Measurements from ENCODE around the gene NOTCH1. TPM values are rescaled to one million over a fixed set of nuclear protein-coding genes. Genes with fewer than 3 reads are reported as not detected.

Gene NOTCH1
- polyA plus RNA-seq, 3 donors from 2014 or later, result 0.98 to 22.8 (median 4.3) TPM

- Mint-ChIP-seq H3K4me3 (no peak overlapping the region), H3K27ac (peak overlapping the region in 1 of 6 donors; percentile 50)
- no peak for DNase-seq
Observed at GRCh38 chr9:136552117-136552703, 6.4 kb upstream of the NOTCH1 start.

GRCh38 chr9:136551401-136552116, 5.7 kb upstream of the NOTCH1 start:
- Mint-ChIP-seq H3K9me3 (no peaks in the 10 kb centered on the region), H3K4me1 (peaks cover 5 to 7% of the 10 kb centered on the region in 2 donors), H3K36me3 (no peaks in the 10 kb centered on the region), H3K27me3 (ENCODE audit: low read depth in 3 of 3) (peaks cover 1 to 7% (median 3%) of the 10 kb centered on the region in 3 donors), H3K27ac (no peak overlapping the region), H3K4me3 (no peak overlapping the region)
- DNase-seq, result no peak

More at GRCh38 chr9:136552117-136552703, 6.4 kb upstream of the NOTCH1 start:
- Mint-ChIP-seq H3K9me3 (no peaks in the 10 kb centered on the region), H3K36me3 (no peaks in the 10 kb centered on the region), H3K27me3 (ENCODE audit: low read depth in 3 of 3) (peaks cover 0 to 7% (median 0%) of the 10 kb centered on the region in 3 donors), H3K4me1 (peaks cover under 1% of the 10 kb centered on the region in 2 donors)

DNA sequence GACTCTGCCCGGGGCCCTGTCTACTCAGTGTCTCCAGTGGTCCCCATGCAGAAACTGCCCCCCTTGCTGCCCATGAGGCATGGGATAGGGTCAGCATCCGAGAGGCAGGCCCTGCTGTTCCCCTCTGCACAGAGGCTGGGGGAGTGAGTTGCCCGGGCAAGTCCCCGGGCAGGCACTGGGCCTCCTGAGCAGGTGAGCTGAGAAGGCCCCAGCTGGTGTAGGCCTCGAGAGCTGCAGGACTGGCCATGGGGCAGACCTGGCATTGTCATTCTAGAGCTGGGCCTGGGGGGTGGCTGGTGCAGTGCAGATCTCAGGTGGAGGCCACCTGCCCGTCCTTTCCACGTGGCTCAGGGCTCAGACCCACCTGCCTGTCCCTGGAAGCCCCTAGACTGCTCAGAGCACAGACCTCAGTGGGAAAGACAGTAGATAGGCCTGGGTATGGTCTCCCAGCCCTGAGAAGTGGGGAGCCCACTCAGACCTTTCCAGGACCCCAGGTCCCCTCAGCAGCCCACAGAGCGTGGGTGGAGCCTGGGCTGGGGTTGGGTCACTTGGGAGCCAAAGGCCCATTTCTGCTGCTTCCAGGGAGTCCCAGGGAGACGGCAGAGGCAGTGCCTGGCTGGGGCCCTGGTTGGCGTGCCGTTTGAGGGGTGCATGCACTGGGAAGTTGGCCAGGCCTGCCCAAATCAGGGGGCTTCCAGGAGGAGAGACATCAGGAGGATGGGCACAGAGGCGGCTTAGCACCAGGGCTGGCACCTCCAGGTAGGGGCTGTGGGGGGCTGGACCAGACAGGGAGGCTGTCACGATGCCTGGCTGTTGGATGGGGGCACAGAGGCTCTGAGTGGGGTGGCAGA, 4.8 kb upstream of the NOTCH1 start:
- Mint-ChIP-seq H3K9me3 (no peaks in the 10 kb centered on the region), H3K36me3 (no peaks in the 10 kb centered on the region), H3K27ac (no peak overlapping the region), H3K27me3 (ENCODE audit: low read depth in 3 of 3) (peaks cover 3% of the 10 kb centered on the region in 3 donors), H3K4me1 (peaks cover 5 to 7% of the 10 kb centered on the region in 2 donors), H3K4me3 (no peak overlapping the region)
- no peak for DNase-seq

- Mint-ChIP-seq H3K27ac (no peak overlapping the region), H3K9me3 (no peaks in the 10 kb centered on the region), H3K4me1 (peaks cover 8 to 10% of the 10 kb centered on the region in 2 donors), H3K27me3 (ENCODE audit: low read depth in 3 of 3) (peaks cover 3% of the 10 kb centered on the region in 3 donors), H3K4me3 (peak overlapping the region in 1 of 5 donors; percentile 50), H3K36me3 (no peaks in the 10 kb centered on the region)
- no peak for DNase-seq
Observed at GRCh38 chr9:136549010-136549980, 3.4 kb upstream of the NOTCH1 start.

GRCh38 chr9:136547508-136548215, 1.8 kb upstream of the NOTCH1 start:
- Mint-ChIP-seq H3K9me3 (no peaks in the 10 kb centered on the region), H3K27me3 (ENCODE audit: low read depth in 3 of 3) (peaks cover 3 to 6% (median 3%) of the 10 kb centered on the region in 3 donors), H3K27ac (no peak overlapping the region), H3K36me3 (peaks cover 0 to 5% (median 0%) of the 10 kb centered on the region in 3 donors), H3K4me3 (peak overlapping the region in 1 of 5 donors; percentile 87), H3K4me1 (peaks cover 25% of the 10 kb centered on the region in 2 donors)
- DNase-seq, result no peak

DNA sequence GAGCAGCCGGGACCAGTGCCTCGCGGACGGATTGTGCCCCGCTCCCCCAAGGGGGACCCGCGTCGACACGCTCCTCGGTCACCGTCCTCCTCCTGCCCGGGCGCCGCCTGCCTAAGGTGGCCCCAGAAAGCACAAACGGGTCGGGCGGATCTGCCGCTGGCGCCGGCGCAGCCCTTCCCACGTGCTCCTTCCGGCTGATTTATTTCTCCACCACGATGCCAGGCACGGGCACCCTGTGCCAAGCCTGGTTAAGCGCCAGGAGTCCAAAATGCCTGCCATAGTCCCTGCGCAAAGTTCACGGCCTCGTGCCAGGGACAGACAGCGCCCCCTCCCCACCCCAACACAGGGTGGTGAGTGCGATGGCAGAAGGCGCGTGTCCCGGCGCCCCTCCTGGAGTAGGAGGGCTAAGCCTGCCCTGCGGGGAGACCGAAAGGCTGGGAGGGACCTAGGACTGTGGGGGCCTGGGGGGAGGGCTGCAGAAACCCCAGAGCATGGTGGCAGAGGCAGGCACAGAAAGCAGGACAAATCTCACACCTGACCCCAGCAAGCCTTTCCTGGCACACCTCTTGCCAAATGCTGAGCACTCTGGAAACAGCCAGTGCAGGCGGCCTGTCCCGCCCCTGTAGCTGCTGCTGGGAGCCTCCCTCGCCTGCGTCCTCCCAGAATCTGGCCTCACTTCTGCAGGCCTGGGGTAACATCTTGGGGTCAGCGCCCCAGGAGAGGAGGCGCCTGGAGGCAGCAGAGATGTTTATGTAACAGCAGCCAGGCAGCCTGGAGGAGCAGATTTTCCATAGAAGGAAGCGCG, 1.1 kb upstream of the NOTCH1 start:
- H3K4me3 Mint-ChIP-seq, result peak overlapping the region; percentile 77 to 88 (median 87)
- H3K36me3 Mint-ChIP-seq, result peaks cover 0 to 5% (median 0%) of the 10 kb centered on the region in 3 donors
- H3K27ac Mint-ChIP-seq, result peak overlapping the region; percentile 65 to 90 (median 80)

DNA sequence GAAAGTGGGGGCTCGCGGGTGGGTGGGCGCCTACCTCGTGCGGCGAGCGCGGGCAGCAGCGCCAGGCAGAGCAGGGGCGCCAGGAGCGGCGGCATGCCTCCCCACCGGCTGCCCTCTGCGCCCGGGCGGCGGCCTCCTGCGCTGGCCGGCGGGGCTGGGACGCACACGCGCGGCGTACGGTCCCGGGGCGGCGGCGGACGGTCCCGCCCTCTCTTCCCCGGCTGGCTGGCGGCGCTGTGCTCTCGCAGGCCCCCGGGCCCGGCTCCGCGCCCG, 220 bp downstream of the NOTCH1 start:
- DNase-seq, result no peak
- peaks cover 0 to 5% (median 0%) of the 10 kb centered on the region in 3 donors for H3K36me3 Mint-ChIP-seq
- H3K9me3 Mint-ChIP-seq, result no peaks in the 10 kb centered on the region
- H3K27ac Mint-ChIP-seq, result no peak overlapping the region
- H3K4me1 Mint-ChIP-seq, result peaks cover 40% of the 10 kb centered on the region in 2 donors
- peaks cover 4 to 8% (median 7%) of the 10 kb centered on the region in 3 donors for H3K27me3 Mint-ChIP-seq (ENCODE audit: low read depth in 3 of 3)
- peak overlapping the region in 1 of 5 donors; percentile 87 for H3K4me3 Mint-ChIP-seq

More for the DNA sequence above, 1.1 kb upstream of the NOTCH1 start:
- Mint-ChIP-seq H3K9me3 (no peaks in the 10 kb centered on the region), H3K4me1 (peaks cover 28 to 30% of the 10 kb centered on the region in 2 donors), H3K27me3 (ENCODE audit: low read depth in 3 of 3) (peaks cover 3 to 6% (median 5%) of the 10 kb centered on the region in 3 donors)
- peak; percentile 47 to 59 (median 51) for DNase-seq

- Mint-ChIP-seq H3K27ac (peak overlapping the region; percentile 53 to 88 (median 82)), H3K27me3 (ENCODE audit: low read depth in 3 of 3) (peaks cover 6 to 10% (median 8%) of the 10 kb centered on the region in 3 donors), H3K36me3 (peaks cover 0 to 5% (median 0%) of the 10 kb centered on the region in 3 donors), H3K4me3 (peak overlapping the region; percentile 88 to 92 (median 90)), H3K9me3 (no peaks in the 10 kb centered on the region), H3K4me1 (peaks cover 45% of the 10 kb centered on the region in 2 donors)
- peak; percentile 66 to 71 (median 66) for DNase-seq
Observed at GRCh38 chr9:136544964-136545691, 720 bp downstream of the NOTCH1 start.

DNA sequence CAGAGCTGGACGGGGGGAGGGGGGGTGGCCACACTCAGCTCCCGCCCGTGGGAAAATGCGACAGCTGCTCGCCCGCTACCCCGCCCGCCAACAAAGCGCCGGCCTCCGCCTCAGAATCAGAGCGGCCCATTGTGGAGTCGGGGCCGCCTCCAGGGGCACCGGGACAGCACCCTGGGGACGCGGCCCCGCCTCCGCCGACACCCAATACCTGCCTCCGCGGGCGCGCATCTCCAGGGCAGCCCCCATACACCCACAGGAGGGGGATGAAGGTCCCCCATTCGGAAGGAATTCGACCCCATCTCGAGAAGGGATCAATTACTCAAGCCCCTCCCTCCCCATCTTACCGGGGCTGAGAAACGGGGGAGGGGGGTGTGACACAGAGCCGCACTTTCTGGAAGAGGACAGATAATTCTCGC, 1.3 kb downstream of the NOTCH1 start:
- Mint-ChIP-seq H3K4me3 (peak overlapping the region; percentile 88 to 92 (median 90)), H3K27me3 (ENCODE audit: low read depth in 3 of 3) (peaks cover 10 to 13% (median 11%) of the 10 kb centered on the region in 3 donors), H3K4me1 (peaks cover 51% of the 10 kb centered on the region in 2 donors), H3K36me3 (peaks cover 0 to 5% (median 0%) of the 10 kb centered on the region in 3 donors), H3K9me3 (no peaks in the 10 kb centered on the region), H3K27ac (peak overlapping the region; percentile 53 to 88 (median 80))
- peak; percentile 46 to 63 (median 51) for DNase-seq

DNA sequence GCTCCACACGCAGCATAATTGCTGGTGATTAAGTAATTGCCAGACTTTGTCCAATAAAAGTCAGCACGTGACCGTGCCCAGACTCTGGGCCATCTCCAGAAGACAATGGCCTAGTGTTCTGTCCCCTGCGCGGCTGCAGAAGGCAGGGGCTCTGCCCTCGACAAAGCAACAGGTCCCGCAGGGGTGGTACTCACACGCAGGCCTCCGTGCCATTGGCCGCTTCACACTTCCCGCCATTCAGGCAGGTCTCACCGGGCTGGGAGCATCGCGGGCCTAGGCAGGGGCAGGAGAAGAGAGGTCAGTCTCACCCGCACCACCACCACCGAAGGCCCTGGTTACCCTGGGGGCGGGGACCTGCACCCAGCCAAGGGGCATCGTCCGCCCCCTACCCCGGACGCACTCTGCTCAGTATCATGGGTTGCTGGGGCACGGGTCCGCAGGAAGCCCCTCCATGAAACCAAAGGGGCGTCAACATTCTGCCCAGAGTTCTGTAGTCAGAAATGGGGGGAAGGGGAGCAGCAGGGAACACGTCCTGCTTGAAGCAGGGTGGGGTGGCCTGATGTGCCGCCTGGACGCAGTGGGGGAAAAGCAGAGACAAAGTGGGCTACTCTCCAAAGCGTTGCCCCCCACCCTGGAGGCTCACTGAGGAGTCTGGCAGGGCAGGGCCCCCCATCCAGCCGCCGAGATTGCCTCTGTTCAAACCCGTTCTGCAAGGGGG, 1.9 kb downstream of the NOTCH1 start:
- Mint-ChIP-seq H3K9me3 (no peaks in the 10 kb centered on the region), H3K27me3 (ENCODE audit: low read depth in 3 of 3) (peaks cover 13 to 17% (median 15%) of the 10 kb centered on the region in 3 donors), H3K4me3 (peak overlapping the region; percentile 88 to 92 (median 90)), H3K36me3 (peaks cover 0 to 5% (median 0%) of the 10 kb centered on the region in 3 donors), H3K27ac (peak overlapping the region; percentile 30 to 87 (median 77)), H3K4me1 (peaks cover 56 to 57% of the 10 kb centered on the region in 2 donors)
- DNase-seq, result no peak

DNA sequence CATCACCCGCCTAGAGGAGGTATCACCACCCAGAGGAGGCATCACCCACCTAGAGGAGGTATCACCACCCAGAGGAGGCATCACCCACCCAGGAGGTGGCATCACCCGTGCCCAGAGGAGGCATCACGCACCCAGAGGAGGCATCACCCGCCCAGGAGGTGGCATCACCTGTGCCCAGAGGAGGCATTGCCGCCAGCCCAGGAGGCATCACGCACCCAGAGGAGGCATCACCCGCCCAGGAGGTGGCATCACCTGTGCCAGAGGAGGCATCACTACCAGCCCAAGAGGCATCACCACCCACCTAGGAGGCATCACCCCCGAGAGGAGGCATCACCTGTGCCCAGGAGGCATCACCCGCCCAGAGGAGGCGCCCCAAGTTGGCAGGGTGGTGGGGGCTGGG, 2.6 kb downstream of the NOTCH1 start:
- no peak for DNase-seq
- Mint-ChIP-seq H3K9me3 (no peaks in the 10 kb centered on the region), H3K36me3 (peaks cover 0 to 5% (median 0%) of the 10 kb centered on the region in 3 donors), H3K27ac (peak overlapping the region in 5 of 6 donors; percentile 44 to 78 (median 77)), H3K27me3 (ENCODE audit: low read depth in 3 of 3) (peaks cover 15 to 18% (median 15%) of the 10 kb centered on the region in 3 donors), H3K4me3 (peak overlapping the region; percentile 88 to 92 (median 90)), H3K4me1 (peaks cover 63 to 64% of the 10 kb centered on the region in 2 donors)
